ENCODE data around the gene IL1F10. TPM values are rescaled to one million over a fixed set of nuclear protein-coding genes. Genes with fewer than 3 reads are reported as not detected.

The IL1F10 gene
- total and polyA plus RNA-seq, 2 donors, result 1.1 TPM; not detected in 1

- Histone ChIP-seq H3K27me3 (ENCODE audit: control insufficient read depth in 2 of 2, insufficient read depth in 1 of 2, low read length in 1 of 2) (peaks cover 0 to 5% of the 10 kb centered on the region in 2 donors), H3K27ac (ENCODE audit: low read depth in 1 of 2, low read length in 1 of 2) (no peak overlapping the region), H3K9me3 (ENCODE audit: control insufficient read depth in 2 of 2, insufficient read depth in 1 of 2, low read length in 1 of 2) (peaks cover 0 to 3% of the 10 kb centered on the region in 2 donors), H3K36me3 (ENCODE audit: control insufficient read depth in 2 of 2, insufficient read depth in 2 of 2, low read length in 1 of 2) (no peaks in the 10 kb centered on the region), H3K4me3 (ENCODE audit: low read length in 2 of 2) (no peak overlapping the region), H3K4me1 (ENCODE audit: control insufficient read depth in 2 of 2, insufficient read depth in 2 of 2, low read length in 2 of 2) (no peaks in the 10 kb centered on the region)
- DNase-seq (ENCODE audit: low read depth in 6 of 9, low spot score in 9 of 9), result no peak
- 96% methylated on average over 18 of the region's 18 CpGs for WGBS
Measured at GRCh38 chr2:113061896-113062770, 5.6 kb upstream of the IL1F10 start.

- WGBS, result 94% methylated on average over 5 of the region's 5 CpGs
- no peaks in the 10 kb centered on the region for H3K36me3 ChIP-seq (ENCODE audit: control insufficient read depth in 2 of 2, insufficient read depth in 2 of 2, low read length in 1 of 2)
- H3K4me3 ChIP-seq (ENCODE audit: low read length in 2 of 2), result no peak overlapping the region
- no peak for DNase-seq (ENCODE audit: low read depth in 6 of 9, low spot score in 9 of 9)
- H3K9me3 ChIP-seq (ENCODE audit: control insufficient read depth in 2 of 2, insufficient read depth in 1 of 2, low read length in 1 of 2), result peaks cover 0 to 3% of the 10 kb centered on the region in 2 donors
- no peaks in the 10 kb centered on the region for H3K4me1 ChIP-seq (ENCODE audit: control insufficient read depth in 2 of 2, insufficient read depth in 2 of 2, low read length in 2 of 2)
- no peak overlapping the region for H3K27ac ChIP-seq (ENCODE audit: low read depth in 1 of 2, low read length in 1 of 2)
- H3K27me3 ChIP-seq (ENCODE audit: control insufficient read depth in 2 of 2, insufficient read depth in 1 of 2, low read length in 1 of 2), result peaks cover 0 to 2% of the 10 kb centered on the region in 2 donors
Measured at GRCh38 chr2:113064281-113064680, 3.5 kb upstream of the IL1F10 start.

- Histone ChIP-seq H3K36me3 (ENCODE audit: control insufficient read depth in 2 of 2, insufficient read depth in 2 of 2, low read length in 1 of 2) (no peaks in the 10 kb centered on the region), H3K27ac (ENCODE audit: low read depth in 1 of 2, low read length in 1 of 2) (no peak overlapping the region), H3K4me3 (ENCODE audit: low read length in 2 of 2) (no peak overlapping the region), H3K9me3 (ENCODE audit: control insufficient read depth in 2 of 2, insufficient read depth in 1 of 2, low read length in 1 of 2) (peaks cover 0 to 3% of the 10 kb centered on the region in 2 donors), H3K4me1 (ENCODE audit: control insufficient read depth in 2 of 2, insufficient read depth in 2 of 2, low read length in 2 of 2) (no peaks in the 10 kb centered on the region), H3K27me3 (ENCODE audit: control insufficient read depth in 2 of 2, insufficient read depth in 1 of 2, low read length in 1 of 2) (peaks cover 0 to 2% of the 10 kb centered on the region in 2 donors)
- 95% methylated on average over 1 of the region's 1 CpG for WGBS
- DNase-seq (ENCODE audit: low read depth in 6 of 9, low spot score in 9 of 9), result no peak
Measured at GRCh38 chr2:113064898-113065297, 2.9 kb upstream of the IL1F10 start.

GRCh38 chr2:113068249-113068648 is 479 bp downstream of the IL1F10 start:
- Histone ChIP-seq H3K27me3 (ENCODE audit: control insufficient read depth in 2 of 2, insufficient read depth in 1 of 2, low read length in 1 of 2) (no peaks in the 10 kb centered on the region), H3K4me1 (ENCODE audit: control insufficient read depth in 2 of 2, insufficient read depth in 2 of 2, low read length in 2 of 2) (no peaks in the 10 kb centered on the region), H3K4me3 (ENCODE audit: low read length in 2 of 2) (no peak overlapping the region), H3K9me3 (ENCODE audit: control insufficient read depth in 2 of 2, insufficient read depth in 1 of 2, low read length in 1 of 2) (peaks cover 0 to 3% of the 10 kb centered on the region in 2 donors), H3K27ac (ENCODE audit: low read depth in 1 of 2, low read length in 1 of 2) (no peak overlapping the region), H3K36me3 (ENCODE audit: control insufficient read depth in 2 of 2, insufficient read depth in 2 of 2, low read length in 1 of 2) (no peaks in the 10 kb centered on the region)
- no peak for DNase-seq (ENCODE audit: low read depth in 6 of 9, low spot score in 9 of 9)
- WGBS, result 91% methylated on average over 2 of the region's 2 CpGs

- Histone ChIP-seq H3K27me3 (ENCODE audit: control insufficient read depth in 2 of 2, insufficient read depth in 1 of 2, low read length in 1 of 2) (no peaks in the 10 kb centered on the region), H3K36me3 (ENCODE audit: control insufficient read depth in 2 of 2, insufficient read depth in 2 of 2, low read length in 1 of 2) (no peaks in the 10 kb centered on the region), H3K9me3 (ENCODE audit: control insufficient read depth in 2 of 2, insufficient read depth in 1 of 2, low read length in 1 of 2) (peaks cover 0 to 3% of the 10 kb centered on the region in 2 donors), H3K27ac (ENCODE audit: low read depth in 1 of 2, low read length in 1 of 2) (no peak overlapping the region), H3K4me3 (ENCODE audit: low read length in 2 of 2) (no peak overlapping the region), H3K4me1 (ENCODE audit: control insufficient read depth in 2 of 2, insufficient read depth in 2 of 2, low read length in 2 of 2) (no peaks in the 10 kb centered on the region)
- no peak for DNase-seq (ENCODE audit: low read depth in 6 of 9, low spot score in 9 of 9)
- 67% methylated on average over 5 of the region's 5 CpGs for WGBS
Measured at GRCh38 chr2:113068706-113069485, 1.1 kb downstream of the IL1F10 start.

GRCh38 chr2:113069676-113070605 is 2.2 kb downstream of the IL1F10 start:
- no peak overlapping the region for H3K27ac ChIP-seq (ENCODE audit: low read depth in 1 of 2, low read length in 1 of 2)
- WGBS, result over 99% methylated on average over 4 of the region's 4 CpGs

GRCh38 chr2:113070606-113070975 is 2.8 kb downstream of the IL1F10 start:
- H3K4me1 ChIP-seq (ENCODE audit: control insufficient read depth in 2 of 2, insufficient read depth in 2 of 2, low read length in 2 of 2), result peaks cover 0 to 10% of the 10 kb centered on the region in 2 donors
- no peak overlapping the region for H3K4me3 ChIP-seq (ENCODE audit: low read length in 2 of 2)
- WGBS, result 98% methylated on average over 1 of the region's 1 CpG
- no peaks in the 10 kb centered on the region for H3K27me3 ChIP-seq (ENCODE audit: control insufficient read depth in 2 of 2, insufficient read depth in 1 of 2, low read length in 1 of 2)
- H3K27ac ChIP-seq (ENCODE audit: low read depth in 1 of 2, low read length in 1 of 2), result no peak overlapping the region
- no peak for DNase-seq (ENCODE audit: low read depth in 6 of 9, low spot score in 9 of 9)
- no peaks in the 10 kb centered on the region for H3K36me3 ChIP-seq (ENCODE audit: control insufficient read depth in 2 of 2, insufficient read depth in 2 of 2, low read length in 1 of 2)
- H3K9me3 ChIP-seq (ENCODE audit: control insufficient read depth in 2 of 2, insufficient read depth in 1 of 2, low read length in 1 of 2), result peaks cover 0 to 6% of the 10 kb centered on the region in 2 donors

More at GRCh38 chr2:113069676-113070605, 2.2 kb downstream of the IL1F10 start:
- no peaks in the 10 kb centered on the region for H3K36me3 ChIP-seq (ENCODE audit: control insufficient read depth in 2 of 2, insufficient read depth in 2 of 2, low read length in 1 of 2)
- DNase-seq (ENCODE audit: low read depth in 6 of 9, low spot score in 9 of 9), result no peak
- H3K27me3 ChIP-seq (ENCODE audit: control insufficient read depth in 2 of 2, insufficient read depth in 1 of 2, low read length in 1 of 2), result no peaks in the 10 kb centered on the region
- no peak overlapping the region for H3K4me3 ChIP-seq (ENCODE audit: low read length in 2 of 2)
- peaks cover 0 to 7% of the 10 kb centered on the region in 2 donors for H3K4me1 ChIP-seq (ENCODE audit: control insufficient read depth in 2 of 2, insufficient read depth in 2 of 2, low read length in 2 of 2)
- peaks cover 0 to 7% of the 10 kb centered on the region in 2 donors for H3K9me3 ChIP-seq (ENCODE audit: control insufficient read depth in 2 of 2, insufficient read depth in 1 of 2, low read length in 1 of 2)

- peaks cover 0 to 6% of the 10 kb centered on the region in 2 donors for H3K9me3 ChIP-seq (ENCODE audit: control insufficient read depth in 2 of 2, insufficient read depth in 1 of 2, low read length in 1 of 2)
- H3K27ac ChIP-seq (ENCODE audit: low read depth in 1 of 2, low read length in 1 of 2), result no peak overlapping the region
- 78% methylated on average over 4 of the region's 4 CpGs for WGBS
- H3K4me1 ChIP-seq (ENCODE audit: control insufficient read depth in 2 of 2, insufficient read depth in 2 of 2, low read length in 2 of 2), result peaks cover 0 to 10% of the 10 kb centered on the region in 2 donors
- DNase-seq (ENCODE audit: low read depth in 6 of 9, low spot score in 9 of 9), result no peak
- H3K36me3 ChIP-seq (ENCODE audit: control insufficient read depth in 2 of 2, insufficient read depth in 2 of 2, low read length in 1 of 2), result no peaks in the 10 kb centered on the region
- no peaks in the 10 kb centered on the region for H3K27me3 ChIP-seq (ENCODE audit: control insufficient read depth in 2 of 2, insufficient read depth in 1 of 2, low read length in 1 of 2)
- no peak overlapping the region for H3K4me3 ChIP-seq (ENCODE audit: low read length in 2 of 2)
Measured at GRCh38 chr2:113072584-113072983, 4.8 kb downstream of the IL1F10 start.

All from thymus (tissue), 11 donors.